ENCODE data around the gene CAPN15.
"Not testable (repeated sequence)": the region's sequence is repeated elsewhere in the genome, so short reads cannot be mapped to it uniquely, and the experiment has no call there.

CAPN15 gene

GRCh38 chr16:595094-595528 is 67.6 kb downstream of the CAPN15 start:
- DNase-seq = no peak

GRCh38 chr16:595942-596735 is 68.6 kb downstream of the CAPN15 start:
- DNase-seq = no peak

GRCh38 chr16:596736-597060 is 69.2 kb downstream of the CAPN15 start:
- no peak for DNase-seq

GRCh38 chr16:597655-598054 is 70.1 kb downstream of the CAPN15 start:
- not testable (repeated sequence) for DNase-seq

GRCh38 chr16:598823-599739 is 71.6 kb downstream of the CAPN15 start:
- no peak for DNase-seq

GRCh38 chr16:600781-601180 is 73.3 kb downstream of the CAPN15 start:
- DNase-seq = peak; percentile 7

DNA sequence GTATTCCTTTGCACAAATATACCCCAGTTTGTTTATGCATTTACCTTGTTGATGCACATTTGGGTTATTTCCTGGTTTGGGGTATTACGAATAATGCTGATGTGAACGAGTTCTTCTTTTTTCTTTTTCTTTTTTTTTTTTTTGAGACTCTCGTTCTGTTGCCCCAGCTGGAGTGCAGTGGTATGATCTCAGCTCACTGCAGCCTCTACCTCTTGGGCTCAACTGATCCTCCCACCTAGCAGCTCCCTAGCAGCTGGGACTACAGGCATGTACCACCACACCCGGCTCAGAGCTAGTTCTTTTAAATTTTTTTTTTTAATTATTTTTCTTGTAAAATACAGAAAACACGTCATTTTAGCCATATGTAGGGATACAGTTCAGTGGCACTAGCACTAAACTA is 76.4 kb downstream of the CAPN15 start:
- DNase-seq = no peak

All from NCI-H1694 (cell line).